Endothelial cell of umbilical vein (primary cell): ENCODE results near the gene LRIT2.

Experiments used
- CTCF ChIP-seq, 2 donors: IDR thresholded peaks; 1 replicate in 1 of 2; 2 replicates in 1 of 2; pipeline ENCODE4 v1.5.1; 2011; ENCODE audit warnings: low read length in 2 of 2, mild to moderate bottlenecking in 2 of 2, moderate library complexity in 2 of 2, control low read depth in 1 of 2, inconsistent platforms in 1 of 2, low read depth in 1 of 2; ENCODE audit not compliant: insufficient read depth in 1 of 2; ENCODE audit errors: extremely low read depth in 1 of 2
- POLR2A ChIP-seq: IDR thresholded peaks from 2 replicates; pipeline ENCODE4 v1.6.1; 2012; ENCODE audit warnings: low read depth, mild to moderate bottlenecking, control low read depth, low read length
- POLR2AphosphoS5 ChIP-seq: IDR thresholded peaks from 2 replicates; pipeline ENCODE4 v1.6.1; 2012; ENCODE audit warnings: low read depth, mild to moderate bottlenecking, control low read depth, low read length, moderate library complexity; ENCODE audit not compliant: insufficient read depth

- TF ChIP-seq POLR2A (no peak), CTCF (IDR thresholded peaks at IDR 0.05; ENCODE audit: extremely low read depth in 1 of 2, insufficient read depth in 1 of 2, low read depth in 1 of 2, low read length in 2 of 2) (peak; percentile 89 to 95), POLR2AphosphoS5 (no peak)
Measured at GRCh38 chr10:84264611-84265141, 39.3 kb upstream of the LRIT2 start.
